Renal cortex interstitium (tissue), 11 donors: ENCODE measurements around the gene PALD1. TPM values are rescaled to one million over a fixed set of nuclear protein-coding genes. Genes with fewer than 3 reads are reported as not detected.
"Not testable (repeated sequence)": the region's sequence is repeated elsewhere in the genome, so short reads cannot be mapped to it uniquely, and the experiment has no call there.

ENCODE experiments used
- DNase-seq, 11 donors: peaks; one replicate each; pipeline ENCODE4 v3.0.0-alpha.2; 2013; ENCODE audit warnings: low read depth in 9 of 11, low spot score in 4 of 11; ENCODE audit errors: extremely low read depth in 1 of 11
- polyA plus RNA-seq, 3 donors: library from polyadenylated mRNA; unstranded; fragments of 120-200 nt; gene quantifications; one replicate each; pipeline ENCODE4 v1.2.1, GENCODE V29; 2013; ENCODE audit not compliant: insufficient read length in 3 of 3

PALD1 gene
- polyA plus RNA-seq, 3 donors = 10.1 to 12.8 (median 11.9) TPM

DNA sequence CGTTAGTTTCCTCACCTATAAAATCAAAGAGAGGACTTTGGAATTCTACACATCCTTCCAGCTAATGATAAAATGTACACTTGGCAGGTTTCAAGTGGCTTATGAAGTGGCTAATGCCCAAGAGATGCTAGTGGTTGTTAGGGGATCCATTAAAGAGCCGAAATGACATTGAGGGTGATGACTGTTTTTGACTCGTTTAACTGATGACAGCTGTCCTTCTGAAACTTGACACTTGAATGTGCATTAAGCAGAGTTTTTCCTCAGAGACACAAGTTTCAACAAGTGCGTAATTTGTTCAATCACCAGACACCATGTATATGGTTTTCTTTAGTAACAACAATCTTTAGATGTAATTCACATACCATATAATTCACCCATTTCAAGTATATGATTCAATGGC is 125.5 kb downstream of the PALD1 start:
- no peak for DNase-seq

DNA sequence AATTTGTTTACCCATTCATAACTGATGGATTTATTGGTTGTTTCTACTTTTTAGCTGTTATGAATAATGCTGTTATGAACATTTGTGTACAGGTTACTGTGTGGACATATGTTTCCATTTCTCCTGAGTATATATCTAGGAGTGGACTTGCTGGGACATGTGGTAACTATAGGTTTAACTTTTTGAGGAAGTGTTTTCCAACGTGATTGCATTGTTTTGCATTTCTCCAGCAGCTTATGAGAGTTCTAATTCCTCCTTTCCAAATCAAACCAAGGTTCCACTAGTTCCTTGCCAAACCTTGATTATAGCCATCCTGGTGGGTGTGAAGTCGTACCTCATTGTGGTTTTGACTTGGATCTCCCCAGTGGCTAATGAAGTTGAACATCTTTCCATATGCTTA is 126.6 kb downstream of the PALD1 start:
- DNase-seq = no peak

DNA sequence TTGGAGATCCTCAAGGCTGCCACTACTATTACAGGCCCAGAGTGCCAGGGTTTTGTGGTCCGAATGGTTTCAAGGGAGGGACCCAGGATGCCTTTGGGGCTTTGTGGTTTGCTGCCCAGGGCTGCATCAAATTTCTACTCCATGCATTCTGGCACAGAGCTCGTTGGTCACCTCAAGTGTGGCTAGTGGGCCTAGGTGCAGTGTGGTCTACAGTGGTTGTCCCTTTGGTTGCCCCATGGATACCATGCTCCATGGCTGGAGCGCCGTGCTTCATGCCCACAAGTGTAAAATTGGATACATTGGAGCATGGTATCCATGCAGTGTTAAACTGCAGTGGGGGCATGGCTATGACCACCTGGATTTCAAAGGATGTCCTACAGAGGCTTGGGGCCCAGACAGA is 129.4 kb downstream of the PALD1 start:
- DNase-seq = no peak

DNA sequence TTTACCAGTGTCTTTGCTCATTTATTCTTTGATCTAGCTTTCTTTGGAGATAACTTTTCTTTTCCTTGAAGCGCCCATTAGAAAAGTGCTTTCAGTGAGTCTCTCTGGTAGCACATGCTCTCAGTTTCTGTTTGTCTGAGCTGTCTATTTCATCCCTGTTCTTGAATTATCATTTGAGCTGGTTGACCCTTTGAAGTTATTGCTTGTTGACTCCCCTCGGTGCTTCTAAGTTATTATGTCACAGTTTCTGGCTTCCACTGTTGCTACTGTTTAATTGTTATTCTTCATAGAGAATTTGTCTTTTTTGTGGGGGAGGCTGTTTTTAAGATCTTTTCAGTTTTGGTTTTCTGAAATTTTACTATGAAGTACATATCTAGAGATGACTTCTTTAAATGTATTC is 135.4 kb downstream of the PALD1 start:
- DNase-seq = no peak

DNA sequence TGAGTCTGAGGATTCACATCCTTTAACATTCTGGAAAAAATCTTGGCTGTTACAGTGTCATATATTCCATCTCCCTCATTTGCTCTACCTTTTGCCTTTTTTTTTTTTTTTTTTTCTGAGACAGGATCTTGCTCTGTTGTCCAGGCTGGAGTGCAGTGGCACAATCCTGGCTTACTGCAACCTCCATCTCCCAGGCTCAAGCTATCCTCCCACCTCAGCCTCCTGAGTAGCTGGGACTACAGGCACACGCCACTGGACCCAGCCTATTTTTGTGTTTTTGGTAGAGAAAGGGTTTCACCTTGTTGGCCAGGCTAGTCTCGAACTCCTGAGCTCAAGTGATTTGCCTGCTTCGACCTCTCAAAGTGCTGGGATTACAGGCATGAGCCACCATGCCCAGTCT is 135.8 kb downstream of the PALD1 start:
- not testable (repeated sequence) for DNase-seq

DNA sequence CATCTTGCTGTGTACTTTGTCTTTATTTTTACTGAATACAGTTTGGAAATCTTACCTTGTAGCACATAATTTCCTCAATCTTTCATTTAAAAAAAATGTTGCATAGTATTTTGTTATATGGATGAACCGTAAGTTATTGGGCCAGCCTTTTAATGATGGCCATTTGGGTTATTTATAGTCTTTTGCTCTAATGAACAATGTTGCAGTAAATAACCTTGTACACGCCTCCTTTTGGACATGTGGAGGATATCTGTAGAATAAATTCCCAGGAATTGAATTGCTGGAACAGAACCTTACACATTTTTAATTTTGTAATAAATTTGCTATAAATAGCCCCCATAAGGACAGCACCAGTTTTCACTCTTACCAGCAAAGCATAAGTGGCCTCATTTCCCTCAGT is 136.6 kb downstream of the PALD1 start:
- DNase-seq = no peak

DNA sequence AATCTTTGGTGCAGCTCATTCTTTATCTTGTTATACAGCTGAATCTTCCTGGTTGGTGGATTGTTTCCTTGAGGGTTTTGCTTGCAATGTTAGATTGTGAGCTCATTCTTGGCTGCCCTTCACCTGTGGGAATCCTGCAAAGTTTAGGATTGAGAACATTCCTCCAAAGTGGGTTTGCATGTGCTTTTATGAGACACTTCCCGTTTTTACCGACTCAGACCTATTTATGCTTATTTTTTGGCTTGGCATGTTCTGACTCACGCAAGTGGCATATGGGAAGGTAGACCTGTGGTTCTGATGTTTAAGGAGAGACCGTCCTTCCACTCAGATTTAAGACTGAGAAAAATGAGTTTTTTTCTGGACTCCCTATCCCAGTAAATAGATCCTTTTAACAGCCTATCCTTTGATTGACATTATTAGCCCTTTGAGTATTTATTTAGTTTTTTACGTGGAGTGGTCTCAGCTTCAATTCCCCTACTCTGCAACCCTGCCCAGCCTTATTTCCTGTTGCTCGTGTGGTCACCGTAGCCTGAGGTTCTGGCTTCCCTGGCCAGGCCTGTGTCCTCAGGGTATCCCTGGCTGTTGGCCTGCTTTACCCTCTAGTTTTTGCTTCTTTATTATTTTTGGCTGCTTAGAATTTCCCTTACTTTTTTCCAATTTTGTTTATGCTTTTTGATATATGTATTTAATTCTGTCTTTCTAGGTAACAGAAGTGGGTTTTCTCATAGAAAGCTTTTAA is 137.4 kb downstream of the PALD1 start:
- no peak for DNase-seq

DNA sequence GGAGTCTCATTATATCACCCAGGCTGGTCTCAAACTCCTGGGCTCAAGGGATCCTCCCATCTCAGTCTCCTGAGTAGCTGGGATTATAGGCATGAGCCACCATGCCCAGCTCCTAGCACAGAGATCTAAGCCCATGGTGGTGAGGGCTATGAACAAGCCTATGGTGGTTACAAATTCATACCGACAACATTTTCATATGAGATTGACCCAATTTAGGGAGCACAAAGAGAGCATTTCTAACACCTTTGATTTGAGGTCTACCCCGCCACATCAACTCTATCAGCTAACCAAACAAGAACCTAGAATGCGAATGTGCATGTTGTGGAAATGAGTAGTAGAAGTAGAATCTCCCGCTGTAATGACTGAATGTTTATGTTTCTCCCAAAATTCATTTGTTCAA is 138.2 kb downstream of the PALD1 start:
- DNase-seq = no peak

Other genes starting within 250 kb of the PALD1 start
- gene PPA1, start 245.3 kb upstream of the PALD1 start, polyA plus RNA-seq = 100 to 1,000 TPM in 2 of 3 donors, 10 to 100 TPM in 1; 98.4 to 117 (median 110) TPM
- gene NPFFR1, start 194.8 kb upstream of the PALD1 start, polyA plus RNA-seq = under 1 TPM; 0.14 to 0.27 (median 0.23) TPM
- gene LRRC20, start 96.1 kb upstream of the PALD1 start, polyA plus RNA-seq = 10 to 100 TPM in 2 of 3 donors, 1 to 10 TPM in 1; 9.5 to 11.1 (median 10.9) TPM
- gene EIF4EBP2, start 74.6 kb upstream of the PALD1 start, polyA plus RNA-seq = 10 to 100 TPM; 75.1 to 97.4 (median 81.0) TPM
- gene NODAL, start 37.1 kb upstream of the PALD1 start, polyA plus RNA-seq = under 1 TPM; 0.14 to 0.45 (median 0.33) TPM
- under 1 TPM; 0.41 to 0.85 (median 0.42) TPM for gene PRF1, start 124.0 kb downstream of the PALD1 start, polyA plus RNA-seq
- 1 to 10 TPM; 1.1 to 2.0 (median 1.2) TPM for gene ADAMTS14, start 193.7 kb downstream of the PALD1 start, polyA plus RNA-seq